HL-60 (cell line): Measurements from ENCODE around the gene CSE1L.

Experiments used
- DNase-seq, 2 experiments: peaks; one replicate each; pipeline ENCODE4 v3.0.0-alpha.2; 2010 to 2020; ENCODE audit warnings: low read depth in 1 of 2, low spot score in 1 of 2
- H3K27ac ChIP-seq: fragments of 250-450 bp; sonication (Bioruptor Pico); replicated peaks from 2 replicates; pipeline ENCODE4 v1.5.1; 2020; ENCODE audit warnings: mild to moderate bottlenecking, moderate library complexity
- H3K27me3 ChIP-seq: fragments of 250-450 bp; sonication (Bioruptor Pico); 2 replicates; pipeline ENCODE4 v1.5.1; 2021; ENCODE audit warnings: mild to moderate bottlenecking, moderate library complexity; ENCODE audit not compliant: insufficient read depth, poor library complexity, severe bottlenecking
- H3K4me3 ChIP-seq: replicated peaks from 2 replicates; pipeline ENCODE4 v1.5.1; 2011; ENCODE audit warnings: mild to moderate bottlenecking, control low read depth, low read length; ENCODE audit not compliant: insufficient read depth
- GABPA ChIP-seq: IDR thresholded peaks from 2 replicates; pipeline ENCODE4 v1.6.1; 2012; ENCODE audit warnings: low read depth
- POLR2AphosphoS5 ChIP-seq: IDR thresholded peaks from 2 replicates; pipeline ENCODE4 v1.6.1; 2012; ENCODE audit warnings: low read depth
- SPI1 ChIP-seq: IDR thresholded peaks from 2 replicates; pipeline ENCODE4 v1.6.1; 2012; ENCODE audit warnings: low read depth, mild to moderate bottlenecking, borderline replicate concordance
- TF ChIP-seq, protein P1 (sequence below): IDR thresholded peaks from one replicate; pipeline ENCODE4 v1.5.1; 2011; ENCODE audit warnings: low read length, control low read depth, inconsistent platforms; ENCODE audit not compliant: insufficient read depth
- TF ChIP-seq, protein P2 (sequence below): IDR thresholded peaks from 2 replicates; pipeline ENCODE4 v1.6.1; 2012; ENCODE audit warnings: low read depth; ENCODE audit not compliant: insufficient replicate concordance

The CSE1L gene

DNA sequence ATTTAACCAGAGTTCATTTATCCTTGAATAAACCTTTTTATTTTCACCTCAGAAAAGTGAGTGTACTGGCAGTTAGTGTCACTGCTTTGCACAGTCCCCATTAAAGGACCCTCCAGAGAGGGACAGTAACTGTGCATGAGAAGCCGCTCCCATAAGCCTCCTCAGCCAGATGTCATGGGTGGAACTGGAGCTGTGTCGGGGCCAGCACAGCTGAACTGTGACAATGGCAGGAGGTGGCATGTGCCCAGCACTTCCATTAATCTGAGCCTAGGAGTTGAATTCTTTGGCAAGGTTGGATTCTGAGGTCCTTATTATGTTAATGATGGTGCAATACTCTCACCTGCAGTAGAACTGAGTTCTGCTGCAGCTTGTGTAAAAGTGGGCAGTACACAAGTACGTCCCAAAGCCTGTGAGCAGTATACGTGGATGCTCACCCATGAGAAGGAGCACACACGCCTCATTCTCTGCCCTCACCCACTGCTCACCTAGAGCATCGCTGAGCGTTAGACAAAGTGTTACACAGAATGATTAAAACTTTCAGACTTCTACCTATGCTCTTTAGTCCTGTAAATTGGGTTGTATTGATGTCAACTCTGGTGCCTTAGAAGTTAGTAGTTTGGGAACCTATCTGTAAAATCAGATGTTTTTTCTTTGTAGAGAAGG is 11.9 kb upstream of the CSE1L start:
- TF ChIP-seq, protein P1, sequence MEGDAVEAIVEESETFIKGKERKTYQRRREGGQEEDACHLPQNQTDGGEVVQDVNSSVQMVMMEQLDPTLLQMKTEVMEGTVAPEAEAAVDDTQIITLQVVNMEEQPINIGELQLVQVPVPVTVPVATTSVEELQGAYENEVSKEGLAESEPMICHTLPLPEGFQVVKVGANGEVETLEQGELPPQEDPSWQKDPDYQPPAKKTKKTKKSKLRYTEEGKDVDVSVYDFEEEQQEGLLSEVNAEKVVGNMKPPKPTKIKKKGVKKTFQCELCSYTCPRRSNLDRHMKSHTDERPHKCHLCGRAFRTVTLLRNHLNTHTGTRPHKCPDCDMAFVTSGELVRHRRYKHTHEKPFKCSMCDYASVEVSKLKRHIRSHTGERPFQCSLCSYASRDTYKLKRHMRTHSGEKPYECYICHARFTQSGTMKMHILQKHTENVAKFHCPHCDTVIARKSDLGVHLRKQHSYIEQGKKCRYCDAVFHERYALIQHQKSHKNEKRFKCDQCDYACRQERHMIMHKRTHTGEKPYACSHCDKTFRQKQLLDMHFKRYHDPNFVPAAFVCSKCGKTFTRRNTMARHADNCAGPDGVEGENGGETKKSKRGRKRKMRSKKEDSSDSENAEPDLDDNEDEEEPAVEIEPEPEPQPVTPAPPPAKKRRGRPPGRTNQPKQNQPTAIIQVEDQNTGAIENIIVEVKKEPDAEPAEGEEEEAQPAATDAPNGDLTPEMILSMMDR, result no peak
- TF ChIP-seq SPI1 (no peak), POLR2AphosphoS5 (no peak), GABPA (no peak)
- TF ChIP-seq, protein P2, sequence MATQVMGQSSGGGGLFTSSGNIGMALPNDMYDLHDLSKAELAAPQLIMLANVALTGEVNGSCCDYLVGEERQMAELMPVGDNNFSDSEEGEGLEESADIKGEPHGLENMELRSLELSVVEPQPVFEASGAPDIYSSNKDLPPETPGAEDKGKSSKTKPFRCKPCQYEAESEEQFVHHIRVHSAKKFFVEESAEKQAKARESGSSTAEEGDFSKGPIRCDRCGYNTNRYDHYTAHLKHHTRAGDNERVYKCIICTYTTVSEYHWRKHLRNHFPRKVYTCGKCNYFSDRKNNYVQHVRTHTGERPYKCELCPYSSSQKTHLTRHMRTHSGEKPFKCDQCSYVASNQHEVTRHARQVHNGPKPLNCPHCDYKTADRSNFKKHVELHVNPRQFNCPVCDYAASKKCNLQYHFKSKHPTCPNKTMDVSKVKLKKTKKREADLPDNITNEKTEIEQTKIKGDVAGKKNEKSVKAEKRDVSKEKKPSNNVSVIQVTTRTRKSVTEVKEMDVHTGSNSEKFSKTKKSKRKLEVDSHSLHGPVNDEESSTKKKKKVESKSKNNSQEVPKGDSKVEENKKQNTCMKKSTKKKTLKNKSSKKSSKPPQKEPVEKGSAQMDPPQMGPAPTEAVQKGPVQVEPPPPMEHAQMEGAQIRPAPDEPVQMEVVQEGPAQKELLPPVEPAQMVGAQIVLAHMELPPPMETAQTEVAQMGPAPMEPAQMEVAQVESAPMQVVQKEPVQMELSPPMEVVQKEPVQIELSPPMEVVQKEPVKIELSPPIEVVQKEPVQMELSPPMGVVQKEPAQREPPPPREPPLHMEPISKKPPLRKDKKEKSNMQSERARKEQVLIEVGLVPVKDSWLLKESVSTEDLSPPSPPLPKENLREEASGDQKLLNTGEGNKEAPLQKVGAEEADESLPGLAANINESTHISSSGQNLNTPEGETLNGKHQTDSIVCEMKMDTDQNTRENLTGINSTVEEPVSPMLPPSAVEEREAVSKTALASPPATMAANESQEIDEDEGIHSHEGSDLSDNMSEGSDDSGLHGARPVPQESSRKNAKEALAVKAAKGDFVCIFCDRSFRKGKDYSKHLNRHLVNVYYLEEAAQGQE, result no peak
- Histone ChIP-seq H3K27ac (no peak overlapping the region), H3K4me3 (no peak overlapping the region), H3K27me3 (no peaks in the 10 kb centered on the region)
- DNase-seq, result no peak

DNA sequence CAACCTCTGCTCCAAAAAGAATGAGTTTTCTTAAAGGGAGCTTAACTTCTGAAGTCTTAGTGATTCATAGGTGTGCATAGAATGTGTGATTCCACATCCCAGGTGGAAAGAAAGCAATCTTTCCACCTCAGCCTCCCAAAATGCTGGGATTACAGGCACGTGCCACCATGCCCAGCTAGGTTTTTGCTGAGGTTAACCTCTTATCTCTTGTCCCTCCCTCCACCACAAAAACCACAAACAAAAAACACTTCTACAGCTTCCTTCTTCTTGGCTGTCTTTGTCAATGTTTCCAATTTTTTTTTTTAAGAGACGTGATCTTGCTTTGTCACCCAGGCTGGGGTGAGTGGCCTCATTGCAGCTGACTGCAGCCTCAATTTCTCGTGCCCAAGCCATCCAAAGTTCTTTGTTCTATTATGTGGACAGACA is 8.1 kb upstream of the CSE1L start:
- Histone ChIP-seq H3K27me3 (no peaks in the 10 kb centered on the region), H3K27ac (no peak overlapping the region; the same call in 1 of the 2 replicates), H3K4me3 (no peak overlapping the region)
- peak; percentile 57 to 86 for DNase-seq
- TF ChIP-seq SPI1 (peak; percentile 46; the same call in 1 of the 2 replicates), GABPA (no peak), POLR2AphosphoS5 (peak; percentile 88)
- TF ChIP-seq, protein P2, result no peak
- TF ChIP-seq, protein P1, result no peak

DNA sequence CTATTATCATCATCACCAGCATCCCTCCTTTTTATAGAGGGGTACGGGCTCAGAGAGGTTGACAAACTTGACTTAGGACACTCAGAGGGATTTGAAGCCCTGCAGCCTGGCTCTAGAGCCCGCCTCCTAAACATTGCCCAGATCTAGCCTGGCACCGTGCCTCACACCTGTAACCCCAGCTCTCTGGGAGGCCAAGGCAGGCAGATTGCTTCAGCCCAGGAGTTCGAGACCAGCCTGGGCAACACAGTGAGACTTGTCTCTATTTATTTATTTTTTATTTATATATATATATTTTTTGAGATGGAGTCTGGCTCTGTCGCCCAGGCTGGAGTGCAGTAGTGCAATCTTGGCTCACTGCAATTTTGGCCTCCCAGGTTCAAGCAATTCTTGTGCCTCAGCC is 6.3 kb upstream of the CSE1L start:
- Histone ChIP-seq H3K27me3 (no peaks in the 10 kb centered on the region), H3K4me3 (no peak overlapping the region), H3K27ac (no peak overlapping the region)
- no peak for DNase-seq
- TF ChIP-seq, protein P1, result no peak
- no peak for TF ChIP-seq SPI1
- TF ChIP-seq POLR2AphosphoS5, result no peak
- TF ChIP-seq, protein P2, result no peak
- TF ChIP-seq GABPA, result no peak
